Measurements from ENCODE around the gene MKI67.

DNA sequence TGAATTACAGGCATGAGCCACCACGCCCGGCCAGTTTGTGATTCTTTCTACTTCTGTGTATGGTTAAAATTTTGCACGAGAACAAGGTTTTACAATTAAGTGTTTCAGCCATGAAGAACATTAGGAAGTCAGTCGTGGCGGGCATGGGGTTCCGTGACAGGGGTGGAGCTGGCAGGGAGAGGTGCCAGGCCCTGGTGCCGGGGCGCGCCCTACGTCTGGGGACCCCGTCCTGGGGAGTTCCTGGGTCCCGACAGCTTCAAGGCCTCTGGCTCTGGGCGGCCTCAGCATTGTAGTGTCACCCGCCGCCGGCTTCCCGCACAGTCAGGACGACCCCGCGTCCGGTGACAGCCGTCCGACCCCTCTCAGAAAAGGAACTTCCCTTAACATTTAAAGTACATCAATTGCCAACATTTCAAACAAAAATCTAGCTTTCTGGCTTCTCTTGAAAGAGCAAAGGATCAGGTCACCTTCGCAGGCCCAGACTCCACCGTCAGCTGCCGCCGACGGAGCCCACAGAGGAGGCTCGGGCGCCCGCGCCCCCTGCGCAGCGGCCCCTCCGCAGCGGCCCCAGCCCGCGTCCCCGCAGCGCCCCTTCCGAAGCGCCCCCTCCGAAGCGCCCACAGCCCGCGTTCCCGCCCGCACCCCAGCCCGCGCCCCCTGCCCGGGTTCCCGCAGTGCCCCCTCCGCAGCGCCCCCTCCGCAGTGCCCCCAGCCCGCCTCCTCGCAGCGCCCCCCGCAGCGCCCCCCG lies 23.2 kb upstream of the MKI67 start:
- TF ChIP-seq, protein P1, sequence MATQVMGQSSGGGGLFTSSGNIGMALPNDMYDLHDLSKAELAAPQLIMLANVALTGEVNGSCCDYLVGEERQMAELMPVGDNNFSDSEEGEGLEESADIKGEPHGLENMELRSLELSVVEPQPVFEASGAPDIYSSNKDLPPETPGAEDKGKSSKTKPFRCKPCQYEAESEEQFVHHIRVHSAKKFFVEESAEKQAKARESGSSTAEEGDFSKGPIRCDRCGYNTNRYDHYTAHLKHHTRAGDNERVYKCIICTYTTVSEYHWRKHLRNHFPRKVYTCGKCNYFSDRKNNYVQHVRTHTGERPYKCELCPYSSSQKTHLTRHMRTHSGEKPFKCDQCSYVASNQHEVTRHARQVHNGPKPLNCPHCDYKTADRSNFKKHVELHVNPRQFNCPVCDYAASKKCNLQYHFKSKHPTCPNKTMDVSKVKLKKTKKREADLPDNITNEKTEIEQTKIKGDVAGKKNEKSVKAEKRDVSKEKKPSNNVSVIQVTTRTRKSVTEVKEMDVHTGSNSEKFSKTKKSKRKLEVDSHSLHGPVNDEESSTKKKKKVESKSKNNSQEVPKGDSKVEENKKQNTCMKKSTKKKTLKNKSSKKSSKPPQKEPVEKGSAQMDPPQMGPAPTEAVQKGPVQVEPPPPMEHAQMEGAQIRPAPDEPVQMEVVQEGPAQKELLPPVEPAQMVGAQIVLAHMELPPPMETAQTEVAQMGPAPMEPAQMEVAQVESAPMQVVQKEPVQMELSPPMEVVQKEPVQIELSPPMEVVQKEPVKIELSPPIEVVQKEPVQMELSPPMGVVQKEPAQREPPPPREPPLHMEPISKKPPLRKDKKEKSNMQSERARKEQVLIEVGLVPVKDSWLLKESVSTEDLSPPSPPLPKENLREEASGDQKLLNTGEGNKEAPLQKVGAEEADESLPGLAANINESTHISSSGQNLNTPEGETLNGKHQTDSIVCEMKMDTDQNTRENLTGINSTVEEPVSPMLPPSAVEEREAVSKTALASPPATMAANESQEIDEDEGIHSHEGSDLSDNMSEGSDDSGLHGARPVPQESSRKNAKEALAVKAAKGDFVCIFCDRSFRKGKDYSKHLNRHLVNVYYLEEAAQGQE (IDR thresholded peaks at IDR 0.05; ENCODE audit: insufficient read depth in 1 of 2, low read depth in 2 of 2, low read length in 1 of 2): no peak
- no peak for TF ChIP-seq POLR2AphosphoS5 (IDR thresholded peaks at IDR 0.05; ENCODE audit: low read depth, low read length)
- TF ChIP-seq, protein P2, sequence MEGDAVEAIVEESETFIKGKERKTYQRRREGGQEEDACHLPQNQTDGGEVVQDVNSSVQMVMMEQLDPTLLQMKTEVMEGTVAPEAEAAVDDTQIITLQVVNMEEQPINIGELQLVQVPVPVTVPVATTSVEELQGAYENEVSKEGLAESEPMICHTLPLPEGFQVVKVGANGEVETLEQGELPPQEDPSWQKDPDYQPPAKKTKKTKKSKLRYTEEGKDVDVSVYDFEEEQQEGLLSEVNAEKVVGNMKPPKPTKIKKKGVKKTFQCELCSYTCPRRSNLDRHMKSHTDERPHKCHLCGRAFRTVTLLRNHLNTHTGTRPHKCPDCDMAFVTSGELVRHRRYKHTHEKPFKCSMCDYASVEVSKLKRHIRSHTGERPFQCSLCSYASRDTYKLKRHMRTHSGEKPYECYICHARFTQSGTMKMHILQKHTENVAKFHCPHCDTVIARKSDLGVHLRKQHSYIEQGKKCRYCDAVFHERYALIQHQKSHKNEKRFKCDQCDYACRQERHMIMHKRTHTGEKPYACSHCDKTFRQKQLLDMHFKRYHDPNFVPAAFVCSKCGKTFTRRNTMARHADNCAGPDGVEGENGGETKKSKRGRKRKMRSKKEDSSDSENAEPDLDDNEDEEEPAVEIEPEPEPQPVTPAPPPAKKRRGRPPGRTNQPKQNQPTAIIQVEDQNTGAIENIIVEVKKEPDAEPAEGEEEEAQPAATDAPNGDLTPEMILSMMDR (IDR thresholded peaks at IDR 0.05): no peak; the same call in 1 of the 2 replicates

Measured in Panc1 (cell line).